Dendritic cell treated with granulocyte-macrophage colony-stimulating factor and Interleukin-4, amounts not matched to agents 40 ng/mL and 50 ng/mL, for 4 days (primary cell): ENCODE data around the gene ACAN.
"Not testable (repeated sequence)": the region's sequence is repeated elsewhere in the genome, so short reads cannot be mapped to it uniquely, and the experiment has no call there.

ENCODE experiments used
- H3K27ac Mint-ChIP-seq: one replicate; pipeline ENCODE4 v1.8.0; 2022; ENCODE audit warnings: mild to moderate bottlenecking, mixed read lengths
- H3K27me3 Mint-ChIP-seq: one replicate; pipeline ENCODE4 v1.8.0; 2022; ENCODE audit warnings: mild to moderate bottlenecking, mixed read lengths
- H3K36me3 Mint-ChIP-seq: one replicate; pipeline ENCODE4 v1.8.0; 2022; ENCODE audit warnings: low read depth, mixed read lengths
- H3K4me1 Mint-ChIP-seq: one replicate; pipeline ENCODE4 v1.8.0; 2022; ENCODE audit warnings: low read depth, mixed read lengths
- H3K4me3 Mint-ChIP-seq: one replicate; pipeline ENCODE4 v1.8.0; 2022; ENCODE audit warnings: mild to moderate bottlenecking, moderate library complexity, mixed read lengths
- H3K9me3 Mint-ChIP-seq: one replicate; pipeline ENCODE4 v1.8.0; 2022; ENCODE audit warnings: mixed read lengths
- intact Hi-C: fragments of 100-400 bp; cut with micrococcal nuclease; formaldehyde crosslinking; loops from one replicate; pipeline ENCODE4 v1.15.0; 2022

ACAN gene

DNA sequence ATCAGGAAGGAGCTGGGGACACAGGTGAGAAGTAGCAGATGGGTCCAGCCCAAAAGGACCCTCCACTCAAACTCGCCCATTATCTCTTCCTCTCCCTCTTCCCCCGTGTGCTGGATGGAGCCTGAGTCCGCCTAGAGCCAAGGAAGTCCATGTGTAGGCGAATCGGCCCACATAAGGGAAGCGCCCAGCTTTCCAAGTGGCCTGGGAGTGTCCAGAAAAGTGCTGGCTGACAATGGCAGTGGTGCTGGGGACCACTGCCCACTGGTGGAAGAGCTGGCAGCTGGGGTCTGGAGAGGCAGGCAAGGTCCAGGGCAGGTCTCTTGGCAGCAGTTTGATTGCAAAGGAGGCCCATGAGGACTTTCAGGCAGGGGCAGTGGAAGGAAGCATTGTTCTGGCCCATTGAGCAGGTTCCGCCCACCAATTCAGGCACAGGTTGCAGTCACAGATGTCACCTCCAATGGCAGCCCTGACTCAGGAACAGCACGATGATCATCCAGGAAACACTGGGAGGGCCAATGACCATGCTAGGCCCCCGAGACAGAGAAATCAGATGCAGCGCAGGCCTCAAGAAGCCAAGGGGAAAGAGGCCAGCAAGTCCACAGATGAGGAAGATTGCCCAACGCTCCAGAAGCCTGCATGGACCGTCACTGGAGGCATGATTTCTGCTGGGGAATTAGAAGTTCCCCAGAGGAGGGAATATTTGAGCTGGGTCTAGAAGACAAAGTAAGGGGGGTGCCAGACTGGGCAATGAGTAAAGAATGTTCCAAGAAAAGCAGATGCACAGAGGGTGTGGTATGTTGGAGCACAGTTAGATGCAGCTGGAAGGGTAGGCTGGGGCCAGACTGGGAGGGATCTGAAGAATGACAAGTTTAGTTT, 107.0 kb downstream of the ACAN start:
- Mint-ChIP-seq H3K4me3 (no peak overlapping the region), H3K9me3 (no peaks in the 10 kb centered on the region), H3K27me3 (peaks cover 18% of the 10 kb centered on the region), H3K36me3 (peaks cover 6% of the 10 kb centered on the region), H3K27ac (no peak overlapping the region), H3K4me1 (peaks cover 11% of the 10 kb centered on the region)
- intact Hi-C loops = no loop called here

DNA sequence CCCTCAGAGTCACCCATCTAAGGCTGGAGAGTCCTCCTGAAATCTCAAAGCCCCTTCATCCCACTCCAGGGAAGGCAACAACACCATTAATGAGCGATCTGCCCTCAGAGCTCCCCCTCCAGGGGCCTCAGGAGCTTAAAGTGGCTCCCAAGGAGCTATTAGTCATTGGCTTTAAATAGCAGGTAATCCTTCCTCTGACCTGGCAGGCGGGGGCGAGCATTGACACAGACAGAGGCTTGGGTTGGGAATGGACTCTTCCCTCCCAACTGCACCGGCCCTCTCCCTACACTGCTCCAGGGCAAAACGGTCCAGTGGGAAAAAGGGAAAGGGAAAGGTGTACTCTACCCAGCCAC, 108.5 kb downstream of the ACAN start:
- no peaks in the 10 kb centered on the region for H3K9me3 Mint-ChIP-seq
- no peak overlapping the region for H3K4me3 Mint-ChIP-seq
- no peak overlapping the region for H3K27ac Mint-ChIP-seq
- peaks cover 18% of the 10 kb centered on the region for H3K27me3 Mint-ChIP-seq
- peaks cover 11% of the 10 kb centered on the region for H3K4me1 Mint-ChIP-seq
- peaks cover 6% of the 10 kb centered on the region for H3K36me3 Mint-ChIP-seq
- intact Hi-C loops = no loop called here

DNA sequence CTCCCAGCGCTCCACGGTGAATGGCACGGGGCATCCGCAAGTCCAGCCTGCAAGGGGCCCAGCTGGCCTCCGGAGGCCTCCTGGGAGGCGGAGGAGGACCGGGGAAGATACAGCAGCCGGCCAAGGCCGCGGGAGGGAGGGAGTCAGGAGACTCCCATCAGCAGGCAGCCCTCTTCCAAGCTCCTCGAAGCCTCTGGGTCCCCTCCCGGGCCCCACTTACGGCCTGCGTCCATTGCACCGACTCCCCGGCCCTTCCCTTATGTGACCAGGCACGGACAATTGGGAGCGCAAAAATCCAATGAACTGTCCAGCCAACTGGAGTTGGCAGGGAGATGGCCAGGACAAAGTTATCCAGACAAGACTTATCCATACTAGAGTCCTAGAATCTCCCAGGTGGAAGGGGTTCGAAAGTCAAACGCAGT, 109.3 kb downstream of the ACAN start:
- H3K4me3 Mint-ChIP-seq = peak overlapping the region; percentile 85
- H3K27ac Mint-ChIP-seq = peak overlapping the region; percentile 13
- H3K36me3 Mint-ChIP-seq = peaks cover 6% of the 10 kb centered on the region
- intact Hi-C loops = no loop called here
- peaks cover 18% of the 10 kb centered on the region for H3K27me3 Mint-ChIP-seq
- H3K9me3 Mint-ChIP-seq = no peaks in the 10 kb centered on the region
- H3K4me1 Mint-ChIP-seq = peaks cover 12% of the 10 kb centered on the region

DNA sequence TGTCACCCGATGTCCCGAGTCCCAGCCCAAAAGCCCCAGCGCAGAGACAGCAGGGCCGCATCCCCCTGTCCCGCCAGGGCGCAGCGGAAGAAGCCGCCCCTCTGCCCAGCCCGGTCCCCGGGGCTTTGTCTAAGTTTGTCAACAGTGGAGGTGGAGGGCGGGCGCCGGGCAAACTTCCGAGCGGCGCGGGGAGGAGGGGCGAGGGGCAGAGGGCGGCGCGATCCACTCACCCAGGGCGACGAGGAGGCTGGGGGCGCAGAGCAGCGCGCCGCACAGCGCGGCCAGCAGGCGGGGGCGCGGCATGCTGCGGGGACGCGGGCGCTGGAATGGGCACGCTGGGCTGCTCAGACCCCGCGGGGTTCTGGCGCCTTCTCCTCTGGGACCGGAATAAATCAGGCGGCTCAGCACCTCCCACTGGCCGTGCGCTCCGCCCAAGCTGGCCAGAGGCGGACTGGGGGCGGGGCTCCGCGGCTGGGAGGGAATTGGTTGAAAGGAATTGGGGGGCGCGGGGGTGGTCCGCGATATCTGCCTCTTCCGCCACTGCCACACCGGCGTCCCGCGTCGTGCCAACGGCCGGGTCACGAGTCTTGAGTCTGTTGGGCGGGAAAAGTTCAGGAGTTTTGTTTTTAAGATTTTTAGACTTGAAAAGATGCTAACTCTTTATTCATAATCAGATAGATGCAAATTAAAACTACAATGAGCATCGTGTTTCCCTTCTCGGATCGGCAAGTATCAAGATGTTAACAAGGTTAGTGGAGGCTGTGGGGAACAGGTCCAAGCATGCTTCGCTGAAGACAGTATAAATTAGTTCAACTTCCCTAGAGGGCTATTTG, 110.0 kb downstream of the ACAN start, which contains the start of gene MFGE8:
TSS of gene MFGE8 (minus strand) at position 363 of the 833 bp plus-strand sequence. CDS start at position 303, 60 bp downstream.
- H3K27me3 Mint-ChIP-seq = peaks cover 18% of the 10 kb centered on the region
- intact Hi-C loops = no loop called here
- peak within 1 kb of the TSS; percentile 85 for H3K4me3 Mint-ChIP-seq
- peak within 1 kb of the TSS; percentile 13 for H3K27ac Mint-ChIP-seq
- peaks cover 18% of the 10 kb centered on the region for H3K4me1 Mint-ChIP-seq
- H3K9me3 Mint-ChIP-seq = no peaks in the 10 kb centered on the region
- peaks cover 6% of the 10 kb centered on the region for H3K36me3 Mint-ChIP-seq

DNA sequence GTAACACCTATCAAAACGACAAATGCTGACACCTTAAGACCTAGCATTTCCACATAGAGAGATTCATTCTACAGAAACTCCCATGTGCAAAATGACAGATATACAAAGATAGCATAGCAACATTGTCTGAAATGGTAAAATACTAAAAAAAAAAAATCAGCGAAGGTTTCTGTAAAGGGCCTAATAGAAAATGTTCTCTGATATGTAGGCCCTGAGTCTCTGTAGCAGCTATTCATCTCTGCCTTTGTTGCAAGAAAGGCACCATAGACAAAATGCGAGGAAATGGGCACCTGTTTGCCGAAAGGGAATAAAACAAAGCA, 110.6 kb downstream of the ACAN start:
- Mint-ChIP-seq H3K9me3 (no peaks in the 10 kb centered on the region), H3K4me3 (no peak overlapping the region), H3K36me3 (peaks cover 6% of the 10 kb centered on the region), H3K4me1 (peaks cover 21% of the 10 kb centered on the region), H3K27ac (no peak overlapping the region), H3K27me3 (peaks cover 18% of the 10 kb centered on the region)
- intact Hi-C loops = no loop called here

DNA sequence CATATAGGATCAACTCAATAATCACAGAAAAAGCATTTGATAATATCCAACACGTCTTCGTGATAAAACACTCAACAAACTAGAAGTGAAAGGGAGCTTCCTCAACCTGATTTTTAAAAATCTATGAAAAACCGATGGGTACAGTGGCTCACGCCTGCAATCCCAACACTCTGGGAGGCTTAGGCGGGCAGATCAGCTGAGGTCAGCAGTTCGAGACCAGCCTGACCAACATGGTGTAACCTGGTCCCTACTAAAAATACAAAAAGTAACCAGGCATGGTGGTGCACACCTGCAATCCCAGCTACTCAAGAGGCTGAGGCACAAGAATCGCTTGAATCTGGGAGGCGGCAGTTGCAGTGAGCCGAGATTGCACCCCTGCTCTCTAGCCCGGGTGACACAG, 112.1 kb downstream of the ACAN start:
- intact Hi-C loops = no loop called here
- Mint-ChIP-seq H3K4me1 (peaks cover 28% of the 10 kb centered on the region), H3K27ac (no peak overlapping the region), H3K4me3 (no peak overlapping the region), H3K36me3 (peaks cover 6% of the 10 kb centered on the region), H3K27me3 (peaks cover 18% of the 10 kb centered on the region), H3K9me3 (no peaks in the 10 kb centered on the region)

DNA sequence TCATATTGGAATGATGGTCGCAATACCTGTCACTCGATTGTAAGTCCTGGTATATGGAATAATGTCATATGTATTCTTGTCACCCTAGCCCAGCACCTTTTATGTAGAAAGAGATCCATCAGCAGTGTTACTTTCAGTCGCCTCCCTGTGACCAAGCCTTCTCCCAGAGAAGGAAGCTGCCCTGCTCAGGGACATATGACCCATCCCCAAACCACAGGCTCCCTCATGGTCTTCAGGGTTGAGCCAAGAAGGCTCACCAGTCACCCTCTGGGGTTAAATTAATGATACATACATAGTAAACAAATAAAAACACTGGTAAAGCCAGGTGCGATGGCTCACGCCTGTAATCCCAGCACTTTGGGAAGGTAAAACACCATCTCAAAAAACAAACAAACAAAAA, 114.5 kb downstream of the ACAN start:
- H3K4me3 Mint-ChIP-seq = no peak overlapping the region
- H3K4me1 Mint-ChIP-seq = peaks cover 29% of the 10 kb centered on the region
- intact Hi-C loops = no loop called here
- peaks cover 6% of the 10 kb centered on the region for H3K36me3 Mint-ChIP-seq
- peaks cover 7% of the 10 kb centered on the region for H3K27me3 Mint-ChIP-seq
- no peaks in the 10 kb centered on the region for H3K9me3 Mint-ChIP-seq
- no peak overlapping the region for H3K27ac Mint-ChIP-seq

DNA sequence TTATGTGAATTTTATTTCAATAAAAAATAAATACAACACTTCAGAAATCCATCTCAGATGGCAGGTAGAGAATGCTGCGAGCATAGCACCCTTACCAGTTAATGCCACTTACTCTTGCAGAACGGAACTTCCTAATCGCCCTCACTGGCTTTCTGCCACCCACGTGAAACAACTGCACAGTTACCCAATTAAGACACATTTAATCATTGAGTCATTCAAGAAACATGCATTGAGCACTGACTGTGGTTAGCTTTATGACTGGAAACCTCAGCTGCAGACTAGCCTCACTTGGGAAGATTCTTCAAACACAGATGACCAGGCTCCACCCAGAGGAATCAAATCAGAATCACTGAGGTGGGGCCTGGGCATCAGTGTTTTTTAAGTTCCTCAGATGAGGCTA, 115.5 kb downstream of the ACAN start:
- Mint-ChIP-seq H3K9me3 (no peaks in the 10 kb centered on the region), H3K4me1 (peaks cover 22% of the 10 kb centered on the region), H3K27me3 (peaks cover 4% of the 10 kb centered on the region), H3K36me3 (no peaks in the 10 kb centered on the region), H3K27ac (peak overlapping the region; percentile 16), H3K4me3 (no peak overlapping the region)
- intact Hi-C loops = no loop called here

DNA sequence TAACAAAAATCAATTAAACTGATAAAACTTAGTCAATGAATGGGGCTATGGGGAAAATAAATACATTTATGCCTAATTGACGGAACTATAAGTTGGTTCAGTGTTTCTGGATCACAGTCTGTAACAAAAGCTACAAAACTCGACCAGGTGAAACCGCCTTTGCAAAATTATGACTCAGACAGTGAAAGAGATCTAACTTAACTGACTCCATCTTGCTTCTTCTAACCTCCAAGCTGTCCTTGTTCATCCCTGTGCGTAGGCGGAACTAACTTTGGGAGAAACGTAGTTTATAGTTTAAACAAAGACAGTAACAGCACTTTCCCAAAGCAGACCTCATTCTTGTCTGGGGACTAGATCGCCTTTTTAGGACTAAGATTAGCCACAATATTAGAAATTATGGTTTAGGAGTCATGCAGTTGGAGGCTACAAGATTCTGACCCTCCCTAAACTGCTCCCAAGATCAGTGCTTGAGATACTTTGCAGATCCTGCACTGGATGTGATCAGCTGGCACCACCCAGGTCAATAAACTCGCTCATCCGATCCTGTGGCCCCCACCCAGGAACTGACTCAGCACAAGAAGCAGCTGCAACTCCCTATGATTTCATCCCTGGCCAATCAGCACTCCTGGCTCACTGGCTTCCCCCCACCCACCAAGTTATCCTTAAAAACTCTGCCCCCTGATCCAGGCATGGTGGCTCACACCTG, 117.1 kb downstream of the ACAN start:
- H3K4me1 Mint-ChIP-seq = peaks cover 22% of the 10 kb centered on the region
- H3K27me3 Mint-ChIP-seq = peaks cover 8% of the 10 kb centered on the region
- no peak overlapping the region for H3K4me3 Mint-ChIP-seq
- intact Hi-C loops = no loop called here
- no peaks in the 10 kb centered on the region for H3K36me3 Mint-ChIP-seq
- H3K27ac Mint-ChIP-seq = no peak overlapping the region
- no peaks in the 10 kb centered on the region for H3K9me3 Mint-ChIP-seq

DNA sequence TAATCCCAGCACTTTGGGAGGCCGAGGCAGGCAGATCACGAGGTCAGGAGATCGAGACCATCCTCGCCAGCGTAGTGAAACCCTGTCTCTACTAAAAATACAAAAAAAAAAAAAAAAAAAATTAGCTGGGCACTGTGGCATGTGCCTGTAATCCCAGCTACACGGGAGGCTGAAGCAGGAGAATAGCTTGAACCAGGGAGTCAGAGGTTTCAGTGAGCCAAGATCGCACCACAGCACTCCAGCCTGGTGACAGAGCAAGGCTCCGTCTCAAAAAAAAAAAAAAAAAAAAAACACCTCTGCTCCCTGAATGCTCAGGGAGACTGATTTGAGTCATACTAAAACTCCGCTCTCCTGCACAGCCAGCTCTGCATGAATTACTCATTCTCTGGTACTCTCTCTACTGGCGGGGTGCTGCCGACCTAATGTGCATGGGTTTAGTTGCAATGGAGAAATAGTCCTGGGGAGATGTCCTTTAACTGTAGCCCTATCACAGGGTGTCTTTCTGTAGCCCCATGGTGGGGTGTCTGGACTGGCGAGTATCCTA, 117.7 kb downstream of the ACAN start:
- H3K4me3 Mint-ChIP-seq, intact Hi-C loops, H3K9me3 Mint-ChIP-seq, H3K36me3 Mint-ChIP-seq, H3K27ac Mint-ChIP-seq, H3K27me3 Mint-ChIP-seq: not testable (repeated sequence)
- peaks cover 22% of the 10 kb centered on the region for H3K4me1 Mint-ChIP-seq
